Calu3 (cell line): Measurements from ENCODE around the gene MTNR1A. TPM values are rescaled to one million over a fixed set of nuclear protein-coding genes. Genes with fewer than 3 reads are reported as not detected.

ENCODE experiments used
- BruUV-seq: library from RNA; stranded (reverse); fragments of 400-500 nt; replicated peaks from 2 replicates; lab custom pipeline; 2021; lab: Mats Ljungman, UMichigan
- CTCF ChIA-PET: fragments of 300-600 bp; sonication (Branson Sonifier 250); formaldehyde crosslinking; loops from one replicate; lab custom pipeline; 2022; ENCODE audit warnings: antibody characterized with exemption; lab: Charles Lee
- DNase-seq: peaks from one replicate; pipeline ENCODE4 v3.0.0; 2022
- H3K27ac Mint-ChIP-seq: one replicate; pipeline ENCODE4 v1.8.0; 2022; ENCODE audit warnings: mixed read lengths; ENCODE audit not compliant: unreplicated experiment
- H3K27me3 Mint-ChIP-seq: one replicate; pipeline ENCODE4 v1.8.0; 2022; ENCODE audit warnings: mixed read lengths; ENCODE audit not compliant: unreplicated experiment
- H3K36me3 Mint-ChIP-seq: one replicate; pipeline ENCODE4 v1.8.0; 2022; ENCODE audit warnings: mild to moderate bottlenecking, moderate library complexity, mixed read lengths; ENCODE audit not compliant: insufficient read depth, unreplicated experiment
- H3K4me1 Mint-ChIP-seq: one replicate; pipeline ENCODE4 v1.8.0; 2022; ENCODE audit warnings: mild to moderate bottlenecking, low read depth, mixed read lengths; ENCODE audit not compliant: unreplicated experiment
- H3K4me3 Mint-ChIP-seq: one replicate; pipeline ENCODE4 v1.8.0; 2022; ENCODE audit warnings: mild to moderate bottlenecking, low read depth, moderate library complexity, mixed read lengths; ENCODE audit not compliant: unreplicated experiment
- H3K9me3 Mint-ChIP-seq: one replicate; pipeline ENCODE4 v1.8.0; 2022; ENCODE audit warnings: low read depth, mixed read lengths; ENCODE audit not compliant: unreplicated experiment
- intact Hi-C: fragments of 100-400 bp; cut with micrococcal nuclease; formaldehyde crosslinking; loops from one replicate; pipeline ENCODE4 v1.10.0; 2022; ENCODE audit not compliant: unreplicated experiment
- total RNA-seq: library from RNA; stranded (reverse); gene quantifications from 2 replicates; pipeline ENCODE4 v1.2.3, GENCODE V29; 2022
- TF ChIP-seq, protein P1 (sequence below): fragments of 200-600 bp; IDR thresholded peaks from one replicate; pipeline ENCODE4 v1.8.0; 2022; ENCODE audit warnings: antibody characterized with exemption; ENCODE audit not compliant: unreplicated experiment

MTNR1A gene
- total RNA-seq, 1 experiment from 2014 or later: 2.9 TPM

- no peaks in the 10 kb centered on the region for H3K27me3 Mint-ChIP-seq
- H3K36me3 Mint-ChIP-seq: no peaks in the 10 kb centered on the region
- intact Hi-C loops: no loop called here
- H3K27ac Mint-ChIP-seq: no peak overlapping the region
- CTCF ChIA-PET: no interaction called here
- BruUV-seq: no TSS peak
- peaks cover 4% of the 10 kb centered on the region for H3K9me3 Mint-ChIP-seq
- H3K4me1 Mint-ChIP-seq: no peaks in the 10 kb centered on the region
- H3K4me3 Mint-ChIP-seq: no peak overlapping the region
- TF ChIP-seq, protein P1, sequence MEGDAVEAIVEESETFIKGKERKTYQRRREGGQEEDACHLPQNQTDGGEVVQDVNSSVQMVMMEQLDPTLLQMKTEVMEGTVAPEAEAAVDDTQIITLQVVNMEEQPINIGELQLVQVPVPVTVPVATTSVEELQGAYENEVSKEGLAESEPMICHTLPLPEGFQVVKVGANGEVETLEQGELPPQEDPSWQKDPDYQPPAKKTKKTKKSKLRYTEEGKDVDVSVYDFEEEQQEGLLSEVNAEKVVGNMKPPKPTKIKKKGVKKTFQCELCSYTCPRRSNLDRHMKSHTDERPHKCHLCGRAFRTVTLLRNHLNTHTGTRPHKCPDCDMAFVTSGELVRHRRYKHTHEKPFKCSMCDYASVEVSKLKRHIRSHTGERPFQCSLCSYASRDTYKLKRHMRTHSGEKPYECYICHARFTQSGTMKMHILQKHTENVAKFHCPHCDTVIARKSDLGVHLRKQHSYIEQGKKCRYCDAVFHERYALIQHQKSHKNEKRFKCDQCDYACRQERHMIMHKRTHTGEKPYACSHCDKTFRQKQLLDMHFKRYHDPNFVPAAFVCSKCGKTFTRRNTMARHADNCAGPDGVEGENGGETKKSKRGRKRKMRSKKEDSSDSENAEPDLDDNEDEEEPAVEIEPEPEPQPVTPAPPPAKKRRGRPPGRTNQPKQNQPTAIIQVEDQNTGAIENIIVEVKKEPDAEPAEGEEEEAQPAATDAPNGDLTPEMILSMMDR: no peak
- DNase-seq: no peak
These were observed 58.3 kb downstream of the MTNR1A start for GRCh38 chr4:186497043-186497442.

- Mint-ChIP-seq H3K4me1 (no peaks in the 10 kb centered on the region), H3K27ac (no peak overlapping the region), H3K4me3 (no peak overlapping the region), H3K36me3 (peaks cover 4% of the 10 kb centered on the region), H3K9me3 (peaks cover 11% of the 10 kb centered on the region), H3K27me3 (no peaks in the 10 kb centered on the region)
- TF ChIP-seq, protein P1: no peak
- no peak for DNase-seq
- CTCF ChIA-PET: no interaction called here
- intact Hi-C loops: no loop called here
- BruUV-seq: no TSS peak
These were observed 60.9 kb downstream of the MTNR1A start for GRCh38 chr4:186494496-186494895.

GRCh38 chr4:186487726-186488125 lies 67.6 kb downstream of the MTNR1A start:
- DNase-seq: no peak
- H3K4me1 Mint-ChIP-seq: no peaks in the 10 kb centered on the region
- no peak overlapping the region for H3K27ac Mint-ChIP-seq
- no TSS peak for BruUV-seq
- peaks cover 13% of the 10 kb centered on the region for H3K27me3 Mint-ChIP-seq
- peaks cover 4% of the 10 kb centered on the region for H3K36me3 Mint-ChIP-seq
- CTCF ChIA-PET: no interaction called here
- H3K9me3 Mint-ChIP-seq: peaks cover 10% of the 10 kb centered on the region
- TF ChIP-seq, protein P1: no peak
- H3K4me3 Mint-ChIP-seq: no peak overlapping the region
- intact Hi-C loops: no loop called here

DNA sequence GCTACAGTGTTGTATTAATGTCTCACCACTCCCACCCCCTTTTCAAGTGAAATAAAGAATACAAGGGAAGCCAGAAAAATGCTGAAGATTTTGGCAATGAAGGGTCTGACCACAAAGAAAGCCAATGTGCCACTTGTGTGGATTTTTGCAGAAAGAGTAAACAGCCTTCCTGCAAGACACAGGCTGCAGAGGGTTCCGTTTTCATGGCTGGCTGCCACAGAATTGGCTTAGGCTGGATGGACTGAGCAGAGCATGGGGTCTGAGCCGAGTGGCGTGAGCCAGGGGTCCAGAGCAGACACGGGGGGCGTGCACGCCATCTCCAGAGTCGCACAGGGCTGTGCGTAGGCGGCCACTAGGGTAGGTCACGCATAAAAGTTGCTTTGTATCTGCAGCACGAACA lies 69.2 kb downstream of the MTNR1A start:
- Mint-ChIP-seq H3K9me3 (peaks cover 8% of the 10 kb centered on the region), H3K27me3 (peaks cover 13% of the 10 kb centered on the region), H3K36me3 (peaks cover 4% of the 10 kb centered on the region), H3K4me1 (no peaks in the 10 kb centered on the region), H3K4me3 (no peak overlapping the region), H3K27ac (no peak overlapping the region)
- no peak for DNase-seq
- no TSS peak for BruUV-seq
- intact Hi-C loops: no loop called here
- TF ChIP-seq, protein P1: no peak
- CTCF ChIA-PET: no interaction called here
